HepG2 (cell line): ENCODE results near the gene MEX3A. TPM values are rescaled to one million over a fixed set of nuclear protein-coding genes. Genes with fewer than 3 reads are reported as not detected.

Source experiments
- AKNA ChIP-seq: sonication (generic); formaldehyde crosslinking; IDR thresholded peaks from 2 replicates; pipeline ENCODE4 v1.4.0; 2020; ENCODE audit warnings: missing genetic modification reagents, borderline replicate concordance
- CTCF ChIP-seq: sonication (generic); formaldehyde crosslinking; IDR thresholded peaks from 2 replicates; pipeline ENCODE4 v1.5.0; 2020; ENCODE audit warnings: mild to moderate bottlenecking, missing genetic modification reagents, moderate library complexity
- FOXK2 ChIP-seq: fragments of 450-650 bp; IDR thresholded peaks from 2 replicates; pipeline ENCODE4 v1.6.1; 2016
- HNF1B ChIP-seq: sonication (generic); formaldehyde crosslinking; IDR thresholded peaks from 2 replicates; pipeline ENCODE4 v1.5.1; 2020; ENCODE audit warnings: mild to moderate bottlenecking, moderate library complexity, missing genetic modification reagents
- IRF2 ChIP-seq: IDR thresholded peaks from 2 replicates; pipeline ENCODE4 v1.6.1; 2018; ENCODE audit warnings: missing genetic modification reagents, missing compliant biosample characterization
- SMAD1 ChIP-seq: sonication (generic); formaldehyde crosslinking; IDR thresholded peaks from 2 replicates; pipeline ENCODE4 v1.4.0; 2020; ENCODE audit warnings: missing genetic modification reagents, low read depth, mild to moderate bottlenecking, borderline replicate concordance
- ZBTB40 ChIP-seq, 2 experiments: fragments of 450-650 bp in 1 of 2; sonication (generic) in 1 of 2; formaldehyde crosslinking in 1 of 2; IDR thresholded peaks; 2 replicates each; pipeline versions ENCODE4 v1.6.1 to v1.8.0; 2016 to 2022; ENCODE audit warnings: antibody characterized with exemption in 1 of 2, mild to moderate bottlenecking in 1 of 2, missing genetic modification reagents in 1 of 2
- ZNF674 ChIP-seq: sonication (generic); formaldehyde crosslinking; IDR thresholded peaks from 2 replicates; pipeline ENCODE4 v1.5.0; 2020; ENCODE audit warnings: low read depth, mild to moderate bottlenecking, missing genetic modification reagents
- polyA plus RNA-seq, 8 experiments: library from polyadenylated mRNA; depleted of rRNA in 3 of 8; stranded (reverse) in 7 of 8; unstranded in 1 of 8; fragments of >200 nt; fragmentation: Illumina TruSeq in 4 of 8; extraction: Trizol in 4 of 8; gene quantifications; 2 replicates each; pipeline versions ENCODE4 v1.2.1 to v1.2.3, GENCODE V29; 2011 to 2016; ENCODE audit warnings: low read depth in 4 of 8, missing spikeins in 1 of 8, mixed read lengths in 1 of 8; ENCODE audit not compliant: insufficient read depth in 1 of 8
- total RNA-seq, 5 experiments: library from RNA; depleted of rRNA; stranded (reverse); fragments of >200 nt; fragmentation: Illumina TruSeq; extraction: Trizol; gene quantifications; 2 replicates each; pipeline ENCODE4 v1.2.3, GENCODE V29; 2016; ENCODE audit warnings: low read depth in 1 of 5

The MEX3A gene
- total and polyA plus RNA-seq, 2 of the 13 experiments (the other 11 are each of a cell fraction or from before 2014, with no cell fraction given), result 7.6 to 9.1 TPM

GRCh38 chr1:156082309-156083091 lies at the start of gene MEX3A (continued):
- TF ChIP-seq AKNA (no peak), ZBTB40 (IDR thresholded peaks at IDR 0.05) (no peak), ZBTB40 (CRISPR knock-in tag; IDR thresholded peaks at IDR 0.05) (peak; percentile 66), SMAD1 (no peak), IRF2 (peak; percentile 56; the same call in 1 of the 2 replicates), FOXK2 (no peak), ZNF674 (CRISPR knock-in tag) (no peak), HNF1B (CRISPR knock-in tag) (no peak), CTCF (peak; percentile 10; the same call in 1 of the 2 replicates)
